IMR-90 (cell line): ENCODE results near the gene CDK5RAP2. TPM values are rescaled to one million over a fixed set of nuclear protein-coding genes. Genes with fewer than 3 reads are reported as not detected.

Source experiments
- ATAC-seq: fragments of 200-7000 bp; cut with Tn5 transposase; 2 replicates; pipeline ENCODE4 v1.9.1; 2020; ENCODE audit warnings: low read depth, mild to moderate bottlenecking, moderate library complexity
- BruUV-seq: library from RNA; stranded (reverse); fragments of 400-500 nt; replicated peaks from 2 replicates; lab custom pipeline; 2021; lab: Mats Ljungman, UMichigan
- CTCF ChIA-PET: fragments of 300-600 bp; formaldehyde crosslinking; extraction: SDS; loops from one replicate; lab custom pipeline; 2021; ENCODE audit warnings: antibody characterized with exemption; lab: Yijun Ruan, JAX
- POLR2A ChIA-PET: fragments of 300-600 bp; sonication (Branson Sonifier 250); formaldehyde crosslinking; loops from one replicate; lab custom pipeline; 2022; ENCODE audit warnings: antibody characterized with exemption; ENCODE audit not compliant: unreplicated experiment; lab: Charles Lee
- DNase-seq: peaks from one replicate; pipeline ENCODE4 v3.0.0; 2013
- H2AFZ ChIP-seq: replicated peaks from 2 replicates; pipeline ENCODE3; 2013; ENCODE audit warnings: low read length, mild to moderate bottlenecking; ENCODE audit not compliant: poor library complexity
- H2AK5ac ChIP-seq: 2 replicates; pipeline ENCODE4 v1.6.1; 2013; ENCODE audit warnings: low read depth, low read length, inconsistent platforms
- H2AK9ac ChIP-seq: replicated peaks from 2 replicates; pipeline ENCODE3; 2013; ENCODE audit warnings: mild to moderate bottlenecking, low read depth, low read length, moderate library complexity; ENCODE audit not compliant: poor library complexity
- H2BK120ac ChIP-seq: 2 replicates; pipeline ENCODE4 v1.6.1; 2013; ENCODE audit warnings: low read depth, low read length, inconsistent platforms
- H2BK15ac ChIP-seq: 3 replicates; pipeline ENCODE4 v1.6.1; 2013; ENCODE audit warnings: low read depth, low read length, inconsistent platforms
- H2BK20ac ChIP-seq: 2 replicates; pipeline ENCODE4 v1.6.1; 2013; ENCODE audit warnings: low read depth, mild to moderate bottlenecking, inconsistent platforms, low read length, moderate library complexity
- H2BK5ac ChIP-seq: 2 replicates; pipeline ENCODE4 v1.6.1; 2013; ENCODE audit warnings: mild to moderate bottlenecking, low read depth, low read length, inconsistent platforms; ENCODE audit not compliant: poor library complexity, severe bottlenecking
- H3K14ac ChIP-seq: replicated peaks from 2 replicates; pipeline ENCODE4 v1.6.1; 2013; ENCODE audit warnings: low read depth, low read length, inconsistent platforms
- H3K18ac ChIP-seq: 2 replicates; pipeline ENCODE4 v1.6.1; 2013; ENCODE audit warnings: low read depth, low read length, control low read depth
- H3K23ac ChIP-seq: 2 replicates; pipeline ENCODE4 v1.6.1; 2013; ENCODE audit warnings: low read depth, low read length, inconsistent platforms
- H3K27ac ChIP-seq: 2 replicates; pipeline ENCODE4 v1.5.1; 2013; ENCODE audit warnings: mild to moderate bottlenecking, control low read depth, low read length; ENCODE audit not compliant: insufficient read depth
- H3K27me3 ChIP-seq: 2 replicates; pipeline ENCODE4 v1.6.1; 2013; ENCODE audit warnings: low read length; ENCODE audit not compliant: control insufficient read depth, insufficient read depth
- H3K36me3 ChIP-seq: 2 replicates; pipeline ENCODE4 v1.6.1; 2013; ENCODE audit warnings: low read length, mixed read lengths; ENCODE audit not compliant: control insufficient read depth, insufficient read depth
- H3K4ac ChIP-seq: 2 replicates; pipeline ENCODE4 v1.6.1; 2013; ENCODE audit warnings: low read depth, low read length, inconsistent platforms
- H3K4me1 ChIP-seq: 2 replicates; pipeline ENCODE4 v1.6.1; 2013; ENCODE audit warnings: low read length, mixed read lengths; ENCODE audit not compliant: control insufficient read depth, insufficient read depth
- H3K4me2 ChIP-seq: 2 replicates; pipeline ENCODE4 v1.6.1; 2013; ENCODE audit warnings: low read depth, mild to moderate bottlenecking, control low read depth, low read length, moderate library complexity
- H3K4me3 ChIP-seq: 2 replicates; pipeline ENCODE4 v1.5.1; 2013; ENCODE audit warnings: low read depth, mild to moderate bottlenecking, control low read depth, low read length, moderate library complexity; ENCODE audit not compliant: insufficient read depth
- H3K56ac ChIP-seq: 2 replicates; pipeline ENCODE4 v1.6.1; 2013; ENCODE audit warnings: low read length, inconsistent platforms; ENCODE audit not compliant: insufficient read depth; ENCODE audit errors: extremely low read depth
- H3K79me1 ChIP-seq, 2 experiments: 2 replicates each; pipeline ENCODE4 v1.6.1; 2013; ENCODE audit warnings: low read length in 2 of 2, inconsistent platforms in 1 of 2, low read depth in 1 of 2
- H3K9ac ChIP-seq: 2 replicates; pipeline ENCODE4 v1.6.1; 2013; ENCODE audit warnings: low read depth, low read length, control low read depth
- H3K9me1 ChIP-seq: 2 replicates; pipeline ENCODE4 v1.6.1; 2013; ENCODE audit warnings: low read length, inconsistent platforms; ENCODE audit not compliant: insufficient read depth
- H3K9me3 ChIP-seq: 2 replicates; pipeline ENCODE4 v1.6.1; 2013; ENCODE audit warnings: low read length; ENCODE audit not compliant: control insufficient read depth, insufficient read depth
- H4K20me1 ChIP-seq: 2 replicates; pipeline ENCODE4 v1.6.1; 2013; ENCODE audit warnings: low read length, inconsistent platforms; ENCODE audit not compliant: insufficient read depth
- H4K5ac ChIP-seq: 2 replicates; pipeline ENCODE4 v1.6.1; 2013; ENCODE audit warnings: mild to moderate bottlenecking, low read depth, low read length, control low read depth
- H4K8ac ChIP-seq, 2 experiments: 2 replicates each; pipeline ENCODE4 v1.6.1; 2013; ENCODE audit warnings: low read depth in 2 of 2, low read length in 2 of 2, control low read depth in 1 of 2, inconsistent platforms in 1 of 2
- H4K91ac ChIP-seq: 2 replicates; pipeline ENCODE4 v1.6.1; 2013; ENCODE audit warnings: low read depth, low read length, inconsistent platforms; ENCODE audit not compliant: insufficient read depth
- BHLHE40 ChIP-seq: fragments of 150-350 bp; IDR thresholded peaks from 2 replicates; pipeline ENCODE4 v1.6.1; 2016; ENCODE audit warnings: mild to moderate bottlenecking, low read depth, low read length
- CEBPB ChIP-seq: IDR thresholded peaks from 2 replicates; pipeline ENCODE4 v1.6.1; 2012; ENCODE audit warnings: low read depth, low read length, improper control_type of control experiment
- CHD1 ChIP-seq: IDR thresholded peaks from 2 replicates; pipeline ENCODE4 v1.6.1; 2012; ENCODE audit warnings: low read depth, low read length, improper control_type of control experiment
- CTCF ChIP-seq: conservative IDR thresholded peaks from 2 replicates; pipeline ENCODE4 v1.5.1; 2012; ENCODE audit warnings: mild to moderate bottlenecking, low read depth, low read length, improper control_type of control experiment
- ELK1 ChIP-seq: fragments of 150-350 bp; IDR thresholded peaks from 2 replicates; pipeline ENCODE4 v1.6.1; 2016; ENCODE audit warnings: low read depth, mild to moderate bottlenecking, low read length, moderate library complexity, borderline replicate concordance
- FOS ChIP-seq: fragments of 150-350 bp; IDR thresholded peaks from 2 replicates; pipeline ENCODE4 v1.6.1; 2016; ENCODE audit warnings: low read depth, low read length
- MXI1 ChIP-seq: IDR thresholded peaks from 2 replicates; pipeline ENCODE4 v1.6.1; 2012; ENCODE audit warnings: low read depth, mild to moderate bottlenecking, low read length, moderate library complexity, borderline replicate concordance
- RCOR1 ChIP-seq: IDR thresholded peaks from 2 replicates; pipeline ENCODE4 v1.6.1; 2012; ENCODE audit warnings: mild to moderate bottlenecking, low read length, improper control_type of control experiment; ENCODE audit not compliant: insufficient replicate concordance
- RFX5 ChIP-seq: IDR thresholded peaks from 2 replicates; pipeline ENCODE4 v1.8.0; 2012; ENCODE audit warnings: low read depth, mild to moderate bottlenecking, low read length, moderate library complexity
- WGBS, 2 experiments: methylation state at CpG; one replicate each; pipeline versions ENCODE4 v1.1.5 to v1.1.7; 2013; ENCODE audit warnings: missing lambda C conversion rate in 2 of 2; ENCODE audit not compliant: insufficient read length in 1 of 2; ENCODE audit errors: extremely low coverage in 2 of 2; 5-methylcytosine and 5-hydroxymethylcytosine counted together
- dilution Hi-C: fragments of 300-500 bp; cut with HindIII; formaldehyde crosslinking; loops from one replicate; pipeline ENCODE4 v1.14.3; 2018; ENCODE audit warnings: low sequenced_read_pairs; ENCODE audit not compliant: unreplicated experiment
- in situ Hi-C: fragments of 300-500 bp; cut with MboI; formaldehyde crosslinking; loops from 3 replicates; pipeline ENCODE4 v1.14.3; 2019; ENCODE audit warnings: low sequenced_read_pairs, inconsistent platforms, mixed read lengths
- intact Hi-C: fragments of 100-400 bp; cut with micrococcal nuclease; formaldehyde crosslinking; loops from 2 replicates; pipeline ENCODE4 v1.10.0; 2022
- polyA plus RNA-seq, 3 experiments: library from polyadenylated mRNA; depleted of rRNA; stranded (reverse); fragments of >200 nt; gene quantifications; 2 replicates each; pipeline ENCODE4 v1.2.3, GENCODE V29; 2012; ENCODE audit warnings: low replicate concordance in 1 of 3
- total RNA-seq: library from RNA; depleted of rRNA; stranded (reverse); fragments of >200 nt; gene quantifications from 2 replicates; pipeline ENCODE4 v1.2.3, GENCODE V29; 2012

Gene CDK5RAP2
- total and polyA plus RNA-seq, 2 of the 4 experiments (the other 2 are of a cell fraction): 29.5 to 31.7 TPM

- no peak overlapping the region for H3K18ac ChIP-seq
- POLR2A ChIA-PET: interaction anchor here (1.0 kb wide), 1 partner anchor 39 kb away, joined by 3 read pairs; no protein-coding TSS in a partner anchor
Observed at GRCh38 chr9:120532891-120533290, 47.1 kb downstream of the CDK5RAP2 start.

More at GRCh38 chr9:120532891-120533290, 47.1 kb downstream of the CDK5RAP2 start:
- TF ChIP-seq MXI1: no peak
- no peak for TF ChIP-seq RCOR1
- TF ChIP-seq CTCF: no peak
- TF ChIP-seq FOS: no peak
- no peak for TF ChIP-seq RFX5
- no peak for TF ChIP-seq CHD1
- TF ChIP-seq ELK1: no peak
- TF ChIP-seq CEBPB: no peak
- TF ChIP-seq BHLHE40: no peak
- Histone ChIP-seq H3K23ac (no peak overlapping the region), H3K56ac (no peak overlapping the region), H4K8ac (no peak overlapping the region), H3K14ac (no peak overlapping the region), H3K4ac (no peak overlapping the region), H2BK15ac (no peak overlapping the region), H2AK5ac (no peak overlapping the region), H3K9ac (no peak overlapping the region), H2BK20ac (no peak overlapping the region), H3K4me1 (no peaks in the 10 kb centered on the region), H2AFZ (no peak overlapping the region), H3K79me1 (0 out of 4 replicates have a peak, but pooled peaks cover 0 to 6% of the 10 kb centered on the region in 2 experiments), H3K9me3 (no peaks in the 10 kb centered on the region), H2BK5ac (no peak overlapping the region), H4K5ac (no peak overlapping the region), H3K4me2 (no peak overlapping the region), H3K27ac (no peak overlapping the region), H2BK120ac (no peak overlapping the region), H3K27me3 (no peaks in the 10 kb centered on the region), H3K4me3 (no peak overlapping the region), H4K20me1 (no peaks in the 10 kb centered on the region), H3K9me1 (no peaks in the 10 kb centered on the region; the same call in 1 of the 2 replicates), H4K91ac (no peak overlapping the region), H3K36me3 (peaks cover 26% of the 10 kb centered on the region), H2AK9ac (no peak overlapping the region)
- DNase-seq (no peak), ATAC-seq (no peak)
- in situ Hi-C loops (no loop called here), intact Hi-C loops (loop anchor here (5.0 kb wide), 1 partner anchor 571 kb away; no protein-coding TSS in a partner anchor), dilution Hi-C loops (no loop called here)
- CTCF ChIA-PET: no interaction called here
- WGBS, 2 experiments: 100% methylated on average over 1 of the region's 10 CpGs; no CpG with 5 or more reads in 1 of the 2 experiments
- BruUV-seq: no TSS peak
